Body of pancreas (tissue), 4 donors: ENCODE results near the gene ATIC. TPM values are rescaled to one million over a fixed set of nuclear protein-coding genes. Genes with fewer than 3 reads are reported as not detected.

Experiments used
- ATAC-seq: fragments of 150-250 bp; one replicate; pipeline ENCODE4 v1.9.1; 2016
- DNase-seq, 4 donors: peaks; one replicate each; pipeline ENCODE4 v3.0.0-alpha.2; 2019
- H3K27ac ChIP-seq, 4 donors: fragments of 200-600 bp; sonication (generic); 1 replicate in 3 of 4; 2 replicates in 1 of 4; pipeline versions ENCODE4 v1.5.1 to v1.6.1; 2016 to 2019; ENCODE audit warnings: mild to moderate bottlenecking in 1 of 4, mixed read lengths in 1 of 4, moderate library complexity in 1 of 4
- H3K27me3 ChIP-seq, 2 donors: fragments of 200-600 bp; sonication (generic); one replicate each; pipeline ENCODE4 v1.6.0; 2016; ENCODE audit warnings: mild to moderate bottlenecking in 1 of 2
- H3K36me3 ChIP-seq, 2 donors: fragments of 200-600 bp; sonication (generic); replicated peaks in 1 of 2; 2 replicates each; pipeline ENCODE4 v1.5.1; 2016; ENCODE audit warnings: low read depth in 2 of 2; ENCODE audit not compliant: insufficient read depth in 1 of 2
- H3K4me1 ChIP-seq: fragments of 200-600 bp; sonication (generic); one replicate; pipeline ENCODE4 v1.6.0; 2016
- H3K4me3 ChIP-seq, 2 donors: fragments of 200-600 bp; sonication (generic); 1 replicate in 1 of 2; 2 replicates in 1 of 2; pipeline ENCODE4 v1.5.1; 2016 to 2019
- H3K9me3 ChIP-seq, 3 donors: fragments of 200-600 bp; sonication (generic); 1 replicate in 2 of 3; 2 replicates in 1 of 3; pipeline ENCODE4 v1.5.1; 2016
- CTCF ChIP-seq, 7 experiments: fragments of 450-650 bp in 4 of 7; fragments of 200-600 bp in 3 of 7; sonication (generic) in 3 of 7; IDR thresholded peaks; one replicate each; pipeline ENCODE4 v1.5.1; 2016 to 2019; ENCODE audit warnings: antibody characterized with exemption in 7 of 7
- POLR2A ChIP-seq, 3 donors: fragments of 450-650 bp; IDR thresholded peaks; one replicate each; pipeline ENCODE4 v1.6.1; 2016; ENCODE audit warnings: antibody characterized with exemption in 3 of 3, mild to moderate bottlenecking in 2 of 3
- WGBS, 2 donors: methylation state at CpG; one replicate each; pipeline ENCODE4 v1.1.5; 2017; 5-methylcytosine and 5-hydroxymethylcytosine counted together
- intact Hi-C: fragments of 100-400 bp; cut with DNase I; formaldehyde crosslinking; loops from one replicate; pipeline ENCODE4 v1.15.1; 2023
- total RNA-seq, 2 donors: library from RNA; depleted of rRNA; stranded (reverse); fragments of >200 nt; gene quantifications; one replicate each; pipeline ENCODE4 v1.1.0, GENCODE V29; 2016

Gene ATIC
- total RNA-seq, 2 donors from 2014 or later: 30.3 to 38.1 TPM

GRCh38 chr2:215320102-215320501 lies 8.2 kb downstream of the ATIC start:
- H3K4me3 ChIP-seq: no peak overlapping the region
- H3K9me3 ChIP-seq: no peaks in the 10 kb centered on the region
- 80 to 91% methylated on average over 3 of the region's 3 CpGs for WGBS, 2 donors
- ATAC-seq (no peak), DNase-seq (no peak)
- no peak overlapping the region for H3K27ac ChIP-seq
- TF ChIP-seq CTCF (IDR thresholded peaks at IDR 0.05) (no peak), POLR2A (IDR thresholded peaks at IDR 0.05) (no peak)
- no peaks in the 10 kb centered on the region for H3K4me1 ChIP-seq
- no peaks in the 10 kb centered on the region for H3K27me3 ChIP-seq
- H3K36me3 ChIP-seq: peaks cover 0 to 8% of the 10 kb centered on the region in 2 donors
- intact Hi-C loops: no loop called here

- Histone ChIP-seq H3K4me3 (no peak overlapping the region), H3K27me3 (no peaks in the 10 kb centered on the region), H3K36me3 (peaks cover 2 to 8% of the 10 kb centered on the region in 2 donors), H3K4me1 (no peaks in the 10 kb centered on the region), H3K9me3 (no peaks in the 10 kb centered on the region), H3K27ac (no peak overlapping the region)
- DNase-seq (no peak), ATAC-seq (no peak)
- intact Hi-C loops: no loop called here
- 90% methylated on average over 7 of the region's 7 CpGs for WGBS, 2 donors
- no peak for TF ChIP-seq CTCF (IDR thresholded peaks at IDR 0.05)
- no peak for TF ChIP-seq POLR2A (IDR thresholded peaks at IDR 0.05)
Observed at GRCh38 chr2:215320679-215321078, 8.8 kb downstream of the ATIC start.

DNA sequence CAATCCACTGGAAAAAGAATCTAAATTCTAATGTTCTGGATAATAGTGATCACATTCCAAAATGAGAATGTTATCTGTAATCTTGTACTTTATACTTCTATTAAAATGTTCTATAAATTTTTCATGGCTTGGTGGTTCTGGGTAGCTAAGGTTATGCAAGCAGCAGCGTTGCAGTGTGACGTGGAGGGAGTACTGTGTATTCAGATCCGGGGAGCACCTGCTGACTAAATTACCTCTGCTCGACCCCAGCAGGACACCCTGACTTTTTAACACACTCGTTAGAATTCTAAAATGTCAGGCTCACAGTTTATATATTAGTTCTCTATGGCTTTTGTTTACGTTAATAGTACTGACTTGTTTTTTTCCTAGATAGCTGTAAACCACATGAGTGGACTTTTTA lies 13.0 kb downstream of the ATIC start:
- H3K27me3 ChIP-seq: no peaks in the 10 kb centered on the region
- H3K9me3 ChIP-seq: no peaks in the 10 kb centered on the region
- 78 to 79% methylated on average over 6 of the region's 6 CpGs for WGBS, 2 donors
- ATAC-seq (no peak), DNase-seq (no peak)
- no peak overlapping the region for H3K27ac ChIP-seq
- no peaks in the 10 kb centered on the region for H3K4me1 ChIP-seq
- TF ChIP-seq POLR2A (IDR thresholded peaks at IDR 0.05): no peak
- H3K36me3 ChIP-seq: peaks cover 7 to 10% of the 10 kb centered on the region in 2 donors
- intact Hi-C loops: no loop called here
- no peak overlapping the region for H3K4me3 ChIP-seq

DNA sequence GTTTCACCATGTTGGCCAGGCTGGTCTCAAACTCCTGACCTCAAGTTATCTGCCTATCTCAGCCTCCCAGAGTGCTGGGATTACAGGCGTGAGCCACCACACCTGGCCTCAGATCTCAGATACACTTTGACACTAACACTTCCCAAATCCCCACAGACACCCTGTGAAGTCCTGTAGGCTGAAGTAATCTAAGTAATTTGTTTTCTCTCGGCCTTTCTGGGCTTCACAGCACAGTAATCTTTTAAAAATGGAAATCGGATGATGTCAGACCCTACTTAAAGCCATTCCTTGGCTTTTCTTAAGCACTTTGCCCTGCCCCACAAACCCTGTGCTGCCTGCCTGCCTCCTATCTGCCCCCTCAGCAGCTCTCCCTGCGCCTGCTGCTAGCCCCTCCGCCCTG lies 16.2 kb downstream of the ATIC start:
- no peak overlapping the region for H3K27ac ChIP-seq
- TF ChIP-seq POLR2A (IDR thresholded peaks at IDR 0.05) (no peak), CTCF (IDR thresholded peaks at IDR 0.05) (no peak)
- 91% methylated on average over 5 of the region's 5 CpGs for WGBS, 2 donors

GRCh38 chr2:215332872-215333595 lies 21.2 kb downstream of the ATIC start:
- ATAC-seq: no peak
- no peak for DNase-seq

More for the DNA sequence above, 16.2 kb downstream of the ATIC start:
- H3K27me3 ChIP-seq: no peaks in the 10 kb centered on the region
- H3K4me1 ChIP-seq: no peaks in the 10 kb centered on the region
- H3K9me3 ChIP-seq: no peaks in the 10 kb centered on the region
- no peak for ATAC-seq
- H3K36me3 ChIP-seq: peaks cover 7 to 11% of the 10 kb centered on the region in 2 donors
- no peak for DNase-seq
- H3K4me3 ChIP-seq: no peak overlapping the region
- intact Hi-C loops: no loop called here

More at GRCh38 chr2:215332872-215333595, 21.2 kb downstream of the ATIC start:
- H3K9me3 ChIP-seq: no peaks in the 10 kb centered on the region
- peaks cover 0 to 18% of the 10 kb centered on the region in 2 donors for H3K36me3 ChIP-seq
- intact Hi-C loops: no loop called here
- no peaks in the 10 kb centered on the region for H3K4me1 ChIP-seq
- no peak overlapping the region for H3K27ac ChIP-seq
- WGBS, 2 donors: 91 to 96% methylated on average over 5 of the region's 5 CpGs
- H3K4me3 ChIP-seq: no peak overlapping the region
- TF ChIP-seq POLR2A (IDR thresholded peaks at IDR 0.05) (no peak), CTCF (IDR thresholded peaks at IDR 0.05) (no peak)
- no peaks in the 10 kb centered on the region for H3K27me3 ChIP-seq
